Parathyroid adenoma (tissue), 2 donors: Measurements from ENCODE around the gene AFF4.
A peak's percentile ranks its signal among the peaks of the same experiment; 100 is the strongest.

Source experiments
- H2AFZ ChIP-seq: fragments of 300-600 bp; sonication (generic); one replicate; pipeline ENCODE4 v1.7.0; 2017; ENCODE audit warnings: antibody characterized with exemption, mild to moderate bottlenecking
- H3K27ac ChIP-seq: fragments of 300-600 bp; sonication (generic); one replicate; pipeline ENCODE4 v1.7.0; 2017
- H3K27me3 ChIP-seq: fragments of 300-600 bp; sonication (generic); one replicate; pipeline ENCODE4 v1.7.0; 2017; ENCODE audit warnings: low read length; ENCODE audit not compliant: control insufficient read depth, insufficient read depth
- H3K36me3 ChIP-seq: fragments of 300-600 bp; sonication (generic); one replicate; pipeline ENCODE4 v1.7.0; 2017; ENCODE audit warnings: low read length; ENCODE audit not compliant: control insufficient read depth, insufficient read depth
- H3K4me1 ChIP-seq: fragments of 300-600 bp; sonication (generic); one replicate; pipeline ENCODE4 v1.7.0; 2017; ENCODE audit warnings: control low read depth
- H3K4me2 ChIP-seq: fragments of 300-600 bp; sonication (generic); one replicate; pipeline ENCODE4 v1.7.0; 2017; ENCODE audit warnings: low read length
- H3K4me3 ChIP-seq: fragments of 300-600 bp; sonication (generic); one replicate; pipeline ENCODE4 v1.7.0; 2017; ENCODE audit warnings: low read depth, low read length
- H3K79me2 ChIP-seq: fragments of 300-600 bp; sonication (generic); one replicate; pipeline ENCODE4 v1.7.0; 2017; ENCODE audit warnings: control low read depth
- H3K9ac ChIP-seq: fragments of 300-600 bp; sonication (generic); one replicate; pipeline ENCODE4 v1.7.0; 2017; ENCODE audit warnings: mild to moderate bottlenecking
- H3K9me3 ChIP-seq: fragments of 300-600 bp; sonication (generic); one replicate; pipeline ENCODE4 v1.7.0; 2017; ENCODE audit warnings: low read length; ENCODE audit not compliant: control insufficient read depth
- CTCF ChIP-seq: fragments of 300-600 bp; sonication (generic); IDR thresholded peaks from one replicate; pipeline ENCODE4 v1.7.0; 2017; ENCODE audit warnings: antibody characterized with exemption, mild to moderate bottlenecking
- donor health status: primary hyperparathyroidism.

The AFF4 gene

GRCh38 chr5:132866342-132867045 lies 96.9 kb downstream of the AFF4 start, which contains the start of the genes GDF9 and UQCRQ:
GDF9 (minus strand) TSS chr5:132866469; CDS start chr5:132864533, 1,936 bp downstream.
UQCRQ (plus strand) TSS chr5:132866642; CDS start chr5:132866882, 240 bp downstream.
- peak within 1 kb of the TSS; percentile 90 for H3K27ac ChIP-seq
- H3K9ac ChIP-seq: peak within 1 kb of the TSS; percentile 56
- peaks cover 7% of the 10 kb centered on the region for H3K4me1 ChIP-seq
- no peaks in the 10 kb centered on the region for H3K9me3 ChIP-seq
- no peaks in the 10 kb centered on the region for H3K79me2 ChIP-seq
- H2AFZ ChIP-seq: peak within 1 kb of the TSS; percentile 100
- TF ChIP-seq CTCF: peak; percentile 37
- peak within 1 kb of the TSS; percentile 83 for H3K4me2 ChIP-seq
- no peaks in the 10 kb centered on the region for H3K27me3 ChIP-seq
- H3K4me3 ChIP-seq: peak within 1 kb of the TSS; percentile 98
- H3K36me3 ChIP-seq: no peaks in the 10 kb centered on the region

DNA sequence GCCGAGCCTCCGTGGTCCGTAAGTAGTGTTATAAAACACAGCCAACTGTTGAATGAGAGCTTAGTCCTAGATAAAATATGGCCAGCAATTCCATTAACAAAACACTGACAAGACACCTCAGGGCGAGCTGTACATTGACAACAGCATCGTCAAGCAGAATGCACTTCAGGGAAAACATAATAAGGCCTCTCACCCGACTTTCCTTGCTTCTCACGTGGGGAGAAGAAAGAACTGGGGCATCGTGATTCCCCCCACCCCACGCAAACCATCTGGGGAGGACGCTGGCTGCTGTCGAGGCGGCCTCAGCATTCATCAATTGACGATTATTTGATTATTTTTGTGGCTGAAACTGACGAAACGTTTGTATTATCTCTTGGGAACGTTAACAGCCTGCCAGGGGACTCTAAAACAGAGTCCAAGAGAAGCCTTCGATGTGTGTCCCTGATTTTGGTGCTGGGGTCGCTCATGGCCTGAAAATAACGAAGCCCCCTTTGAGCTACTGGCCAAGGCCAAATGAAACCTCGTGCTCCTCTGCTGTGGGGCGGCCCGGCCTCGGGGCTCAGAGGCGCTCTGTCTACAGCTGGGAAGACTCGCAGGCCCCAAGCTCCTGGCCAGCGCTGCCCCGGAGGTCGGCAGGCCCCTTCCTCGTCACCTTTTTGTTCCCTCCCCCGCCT lies 97.6 kb downstream of the AFF4 start:
- Histone ChIP-seq H3K4me3 (peak overlapping the region; percentile 98), H3K79me2 (no peaks in the 10 kb centered on the region), H3K4me1 (peaks cover 7% of the 10 kb centered on the region), H3K36me3 (no peaks in the 10 kb centered on the region), H3K27ac (peak overlapping the region; percentile 90), H2AFZ (peak overlapping the region; percentile 100), H3K9ac (peak overlapping the region; percentile 56), H3K27me3 (no peaks in the 10 kb centered on the region), H3K4me2 (peak overlapping the region; percentile 83), H3K9me3 (no peaks in the 10 kb centered on the region)
- TF ChIP-seq CTCF: no peak

- H3K9me3 ChIP-seq: no peaks in the 10 kb centered on the region
- H3K27me3 ChIP-seq: no peaks in the 10 kb centered on the region
- no peak overlapping the region for H3K4me2 ChIP-seq
- no peaks in the 10 kb centered on the region for H3K36me3 ChIP-seq
- H3K4me3 ChIP-seq: no peak overlapping the region
- no peak overlapping the region for H3K9ac ChIP-seq
- H3K4me1 ChIP-seq: peaks cover 3% of the 10 kb centered on the region
- H2AFZ ChIP-seq: no peak overlapping the region
- no peaks in the 10 kb centered on the region for H3K79me2 ChIP-seq
- no peak overlapping the region for H3K27ac ChIP-seq
- no peak for TF ChIP-seq CTCF
Observed at GRCh38 chr5:132860742-132861141, 102.7 kb downstream of the AFF4 start.

- Histone ChIP-seq H3K27ac (no peak overlapping the region), H3K4me2 (no peak overlapping the region), H3K9me3 (no peaks in the 10 kb centered on the region), H3K27me3 (no peaks in the 10 kb centered on the region), H3K36me3 (no peaks in the 10 kb centered on the region), H3K79me2 (no peaks in the 10 kb centered on the region), H3K9ac (no peak overlapping the region), H2AFZ (no peak overlapping the region), H3K4me1 (no peaks in the 10 kb centered on the region), H3K4me3 (no peak overlapping the region)
- TF ChIP-seq CTCF: no peak
Observed at GRCh38 chr5:132859889-132860437, 103.5 kb downstream of the AFF4 start.
